HG03280 (cell line): ENCODE measurements around the gene CNR1.

Experiments used
- ATAC-seq: cut with Tn5 transposase; IDR thresholded peaks from one replicate; pipeline ENCODE4 v1.9.1; 2021; ENCODE audit warnings: mild to moderate bottlenecking, moderate library complexity; ENCODE audit not compliant: unreplicated experiment

CNR1 gene

GRCh38 chr6:88144637-88145297 lies 21.4 kb downstream of the CNR1 start:
- ATAC-seq = no peak

- ATAC-seq = no peak
Observed at GRCh38 chr6:88143421-88144157, 22.6 kb downstream of the CNR1 start.

GRCh38 chr6:88142297-88142668 lies 23.9 kb downstream of the CNR1 start:
- ATAC-seq = no peak

- peak; percentile 93 for ATAC-seq
Observed at GRCh38 chr6:88141561-88142296, 24.4 kb downstream of the CNR1 start.

GRCh38 chr6:88137915-88138314 lies 28.2 kb downstream of the CNR1 start:
- no peak for ATAC-seq

GRCh38 chr6:88135578-88136114 lies 30.5 kb downstream of the CNR1 start:
- ATAC-seq = peak; percentile 89

- ATAC-seq = no peak
Observed at GRCh38 chr6:88134575-88134974, 31.6 kb downstream of the CNR1 start.

GRCh38 chr6:88133718-88134117 lies 32.4 kb downstream of the CNR1 start:
- ATAC-seq = no peak

- no peak for ATAC-seq
Observed at GRCh38 chr6:88124925-88125557, 41.1 kb downstream of the CNR1 start.

GRCh38 chr6:88120635-88121034 lies 45.5 kb downstream of the CNR1 start:
- ATAC-seq = no peak

- no peak for ATAC-seq
Observed at GRCh38 chr6:88119769-88120168, 46.4 kb downstream of the CNR1 start.

GRCh38 chr6:88116276-88116675 lies 49.9 kb downstream of the CNR1 start:
- ATAC-seq = no peak

- no peak for ATAC-seq
Observed at GRCh38 chr6:88115307-88115706, 50.8 kb downstream of the CNR1 start.

- no peak for ATAC-seq
Observed at GRCh38 chr6:88114838-88115237, 51.3 kb downstream of the CNR1 start.

- ATAC-seq = no peak
Observed at GRCh38 chr6:88111991-88112390, 54.2 kb downstream of the CNR1 start.

- ATAC-seq = no peak
Observed at GRCh38 chr6:88107241-88107640, 58.9 kb downstream of the CNR1 start.

GRCh38 chr6:88105741-88106340 lies 60.3 kb downstream of the CNR1 start:
- ATAC-seq = no peak
